ENCODE data around the gene PCDH15. TPM values are rescaled to one million over a fixed set of nuclear protein-coding genes. Genes with fewer than 3 reads are reported as not detected.

The PCDH15 gene
- total RNA-seq, 4 donors from 2014 or later: not detected

DNA sequence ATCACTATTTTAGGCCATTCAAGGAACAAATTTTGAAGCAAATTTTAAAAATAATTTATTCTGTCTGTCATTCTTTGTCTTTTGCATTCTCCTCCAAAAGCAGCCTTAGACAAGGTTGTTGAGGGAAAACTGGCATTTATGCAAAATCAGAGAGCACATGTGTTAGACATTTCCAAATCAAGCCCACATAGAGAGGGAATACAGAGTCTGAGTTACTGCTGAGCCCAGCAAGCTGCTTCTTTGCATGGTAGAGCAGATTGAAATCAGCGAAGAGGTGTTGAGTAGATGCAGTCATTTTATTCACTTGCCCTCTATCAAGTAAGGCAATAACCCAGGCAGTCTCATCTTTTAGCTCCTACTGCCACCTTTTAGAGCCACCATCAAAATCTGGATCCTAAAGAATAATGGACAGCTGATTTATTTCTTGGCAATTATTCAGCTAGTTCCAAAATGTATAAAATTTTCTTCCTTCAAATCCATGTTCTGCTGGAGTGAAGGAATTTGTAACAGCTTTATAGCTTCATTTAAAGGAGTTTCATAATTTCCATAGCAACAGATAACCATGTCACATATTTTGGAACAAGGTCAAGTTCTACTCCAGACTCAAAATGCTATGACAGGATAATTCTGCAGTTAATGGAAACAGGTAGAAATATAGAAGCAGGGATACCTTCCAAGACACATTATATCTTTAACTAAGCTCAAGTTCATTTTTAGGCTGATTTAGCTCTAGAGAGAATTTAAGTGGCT, 7.3 kb upstream of the PCDH15 start:
- TF ChIP-seq, protein P1, sequence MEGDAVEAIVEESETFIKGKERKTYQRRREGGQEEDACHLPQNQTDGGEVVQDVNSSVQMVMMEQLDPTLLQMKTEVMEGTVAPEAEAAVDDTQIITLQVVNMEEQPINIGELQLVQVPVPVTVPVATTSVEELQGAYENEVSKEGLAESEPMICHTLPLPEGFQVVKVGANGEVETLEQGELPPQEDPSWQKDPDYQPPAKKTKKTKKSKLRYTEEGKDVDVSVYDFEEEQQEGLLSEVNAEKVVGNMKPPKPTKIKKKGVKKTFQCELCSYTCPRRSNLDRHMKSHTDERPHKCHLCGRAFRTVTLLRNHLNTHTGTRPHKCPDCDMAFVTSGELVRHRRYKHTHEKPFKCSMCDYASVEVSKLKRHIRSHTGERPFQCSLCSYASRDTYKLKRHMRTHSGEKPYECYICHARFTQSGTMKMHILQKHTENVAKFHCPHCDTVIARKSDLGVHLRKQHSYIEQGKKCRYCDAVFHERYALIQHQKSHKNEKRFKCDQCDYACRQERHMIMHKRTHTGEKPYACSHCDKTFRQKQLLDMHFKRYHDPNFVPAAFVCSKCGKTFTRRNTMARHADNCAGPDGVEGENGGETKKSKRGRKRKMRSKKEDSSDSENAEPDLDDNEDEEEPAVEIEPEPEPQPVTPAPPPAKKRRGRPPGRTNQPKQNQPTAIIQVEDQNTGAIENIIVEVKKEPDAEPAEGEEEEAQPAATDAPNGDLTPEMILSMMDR (IDR thresholded peaks at IDR 0.05; ENCODE audit: low read depth): no peak

DNA sequence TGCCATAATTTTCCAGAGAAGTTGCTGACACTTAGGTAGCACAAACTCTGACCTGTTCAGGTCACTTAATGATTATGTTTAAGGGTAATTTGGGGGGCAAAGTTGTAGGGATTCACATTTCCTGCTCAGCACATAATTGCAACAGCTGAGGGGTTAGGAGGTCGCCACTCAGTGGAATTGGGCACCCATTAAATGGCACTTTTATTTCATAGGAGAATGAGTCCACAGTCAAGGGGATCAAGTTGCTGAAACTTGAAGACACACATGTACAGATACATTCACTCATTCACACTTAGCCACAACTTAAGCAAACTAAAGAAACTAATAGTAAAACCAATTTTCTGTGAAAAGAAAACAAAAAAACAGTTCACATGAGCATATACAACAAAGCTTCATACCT, 1.5 kb downstream of the PCDH15 start:
- TF ChIP-seq, protein P1 (IDR thresholded peaks at IDR 0.05; ENCODE audit: low read depth): no peak

DNA sequence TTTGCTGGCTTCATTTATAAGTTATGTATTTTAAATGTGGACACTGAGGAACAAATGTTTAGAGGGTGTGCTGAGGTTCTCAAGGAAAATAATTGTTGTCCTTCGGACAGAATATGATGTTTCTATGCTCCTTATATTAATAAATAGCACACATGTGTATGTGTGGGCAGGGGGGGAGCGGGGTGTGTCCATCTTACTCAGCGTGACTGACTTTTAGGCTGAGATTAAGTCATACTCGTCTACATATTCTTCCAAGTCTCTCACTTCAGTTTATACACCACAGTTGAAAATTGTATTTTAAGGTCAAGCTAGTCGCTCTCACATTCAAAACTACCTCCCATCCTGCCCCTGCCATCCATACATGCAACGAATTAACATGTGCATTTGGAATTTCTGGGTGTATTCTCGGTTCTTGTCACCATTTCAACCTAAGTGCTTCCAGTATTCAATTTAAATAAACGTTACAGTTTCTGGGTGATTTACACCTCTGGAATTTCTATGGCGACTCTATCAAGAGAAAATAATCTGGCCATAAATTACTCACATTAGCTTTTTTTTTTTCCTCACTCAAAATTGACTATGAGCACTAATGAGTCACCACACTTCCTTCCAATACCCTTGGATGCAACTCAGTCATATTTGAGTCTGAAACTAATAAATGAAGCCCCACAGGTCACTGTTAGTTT, 3.3 kb downstream of the PCDH15 start:
- TF ChIP-seq, protein P1 (IDR thresholded peaks at IDR 0.05; ENCODE audit: low read depth): no peak

DNA sequence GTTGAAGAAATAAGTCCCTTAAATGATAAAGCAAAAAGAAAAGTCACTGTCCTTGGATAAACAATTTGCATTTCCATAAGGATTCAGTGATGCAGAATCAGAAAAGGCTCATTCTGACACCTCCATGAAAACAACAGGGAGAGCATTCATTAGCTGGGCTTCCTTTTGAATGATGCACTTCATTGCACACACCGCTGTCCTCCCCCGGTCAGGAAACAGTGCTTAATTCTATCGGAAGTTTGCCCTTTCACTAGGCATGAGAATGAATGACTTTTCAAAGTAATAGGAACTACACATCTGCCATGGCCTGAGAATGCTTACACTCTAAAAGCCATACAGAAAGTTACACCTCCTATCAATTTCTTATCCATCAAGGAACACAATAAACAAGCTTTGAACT, 4.2 kb downstream of the PCDH15 start:
- TF ChIP-seq, protein P1 (IDR thresholded peaks at IDR 0.05; ENCODE audit: low read depth): no peak

DNA sequence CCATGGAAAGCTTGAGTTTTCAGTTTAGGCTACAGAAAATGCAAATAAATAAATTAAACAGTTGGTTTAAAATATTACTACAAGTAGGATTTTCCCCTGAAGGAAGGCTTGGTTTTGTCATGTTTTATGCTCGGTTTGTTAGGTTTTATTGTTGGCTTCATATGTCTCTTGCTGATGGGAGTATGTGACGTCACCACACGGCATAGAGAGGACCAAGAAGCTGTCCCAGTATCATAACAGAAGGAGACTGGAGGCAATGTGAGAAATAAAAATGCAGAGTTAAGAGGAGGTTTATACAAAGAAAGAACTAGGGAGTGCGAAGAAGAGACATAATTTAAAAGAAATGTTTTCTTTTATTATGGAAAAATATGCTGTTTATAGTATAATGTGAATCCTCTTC, 24.4 kb downstream of the PCDH15 start:
- TF ChIP-seq, protein P1 (IDR thresholded peaks at IDR 0.05; ENCODE audit: low read depth): no peak

DNA sequence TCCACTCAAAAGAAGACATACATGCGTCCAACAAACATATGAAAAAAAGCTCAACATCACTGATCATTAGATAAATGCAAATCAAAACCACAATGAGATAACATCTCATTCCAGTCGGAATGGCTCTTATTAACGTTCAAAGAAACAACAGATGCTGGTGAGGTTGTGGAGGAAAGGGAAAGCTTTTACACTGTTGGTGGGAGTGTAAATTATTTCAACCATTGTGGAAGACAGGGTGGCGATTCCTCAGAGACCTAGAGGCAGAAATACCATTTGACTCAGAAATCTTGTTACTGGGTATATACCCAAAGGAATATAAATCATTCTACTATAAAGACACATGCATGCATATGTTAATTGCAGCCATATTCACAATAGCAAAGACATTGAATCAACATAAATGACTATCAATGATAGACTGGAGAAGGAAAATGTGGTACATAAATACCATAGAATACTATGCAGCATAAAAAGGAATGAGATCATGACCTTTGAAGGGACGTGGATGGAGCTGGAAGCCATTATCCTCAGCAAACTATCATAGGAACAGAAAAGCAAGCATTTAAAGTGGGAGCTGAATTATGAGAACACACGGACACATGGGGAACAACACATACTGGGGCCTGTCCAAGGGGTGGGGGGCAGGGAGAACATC, 28.4 kb downstream of the PCDH15 start:
- TF ChIP-seq, protein P1 (IDR thresholded peaks at IDR 0.05; ENCODE audit: low read depth): no peak

DNA sequence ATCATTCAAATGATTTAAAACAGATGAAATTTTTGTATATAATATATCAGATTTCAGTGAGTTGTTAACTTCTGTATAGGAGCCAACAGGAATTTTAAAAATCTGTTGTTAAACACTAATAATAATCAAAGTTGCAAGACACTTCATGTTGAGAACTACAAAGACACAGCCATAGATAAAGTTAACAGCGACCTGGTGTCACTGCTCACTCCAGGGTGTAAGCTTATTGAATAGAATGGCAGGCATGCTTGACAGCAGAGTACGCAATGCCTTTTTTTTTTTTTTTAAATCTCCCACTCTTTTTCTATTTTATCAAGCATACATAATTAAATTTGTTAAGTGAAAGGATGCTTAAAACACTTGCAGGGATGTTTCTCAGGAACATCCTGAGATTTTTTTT, 32.0 kb downstream of the PCDH15 start:
- TF ChIP-seq, protein P1 (IDR thresholded peaks at IDR 0.05; ENCODE audit: low read depth): no peak
